Fibroblast of pulmonary artery (primary cell): ENCODE measurements around the gene GPHB5.

Experiments
- DNase-seq: peaks from one replicate; pipeline ENCODE4 v3.0.0-alpha.2; 2010; ENCODE audit warnings: low read depth
- H3K4me3 ChIP-seq: replicated peaks from 2 replicates; pipeline ENCODE4 v1.5.1; 2011; ENCODE audit warnings: low read depth, mild to moderate bottlenecking, control low read depth, low read length, moderate library complexity
- CTCF ChIP-seq: IDR thresholded peaks from 2 replicates; pipeline ENCODE4 v1.5.1; 2011; ENCODE audit warnings: mild to moderate bottlenecking, control low read depth, low read length, inconsistent platforms; ENCODE audit errors: missing control alignments

GPHB5 gene

GRCh38 chr14:63343878-63344277 lies 25.1 kb upstream of the GPHB5 start:
- DNase-seq: peak; percentile 48
- TF ChIP-seq CTCF: no peak
- no peak overlapping the region for H3K4me3 ChIP-seq

- peak; percentile 21 for DNase-seq
- no peak overlapping the region for H3K4me3 ChIP-seq
- TF ChIP-seq CTCF: no peak
Observed at GRCh38 chr14:63342371-63342770, 23.6 kb upstream of the GPHB5 start.

GRCh38 chr14:63328787-63329737 lies 10.3 kb upstream of the GPHB5 start:
- DNase-seq: no peak
- no peak for TF ChIP-seq CTCF
- H3K4me3 ChIP-seq: no peak overlapping the region

GRCh38 chr14:63326840-63327239 lies 8.1 kb upstream of the GPHB5 start:
- no peak overlapping the region for H3K4me3 ChIP-seq
- no peak for TF ChIP-seq CTCF
- no peak for DNase-seq

- H3K4me3 ChIP-seq: no peak overlapping the region
- no peak for TF ChIP-seq CTCF
- DNase-seq: no peak
Observed at GRCh38 chr14:63322897-63323573, 4.3 kb upstream of the GPHB5 start.

- no peak for TF ChIP-seq CTCF
- DNase-seq: no peak
- H3K4me3 ChIP-seq: no peak overlapping the region
Observed at GRCh38 chr14:63322472-63322871, 3.7 kb upstream of the GPHB5 start.
